HG03060 (cell line): ENCODE results near the gene ATP6V1A.
"Not testable (repeated sequence)": the region's sequence is repeated elsewhere in the genome, so short reads cannot be mapped to it uniquely, and the experiment has no call there.

Source experiments
- ATAC-seq: cut with Tn5 transposase; IDR thresholded peaks from one replicate; pipeline ENCODE4 v1.9.1; 2021; ENCODE audit warnings: low read depth, moderate number of reproducible peaks; ENCODE audit not compliant: unreplicated experiment

The ATP6V1A gene

GRCh38 chr3:113812854-113813253 is 66.0 kb downstream of the ATP6V1A start:
- no peak for ATAC-seq

- no peak for ATAC-seq
Measured at GRCh38 chr3:113819866-113820265, 73.0 kb downstream of the ATP6V1A start.

- peak; percentile 61 for ATAC-seq
Measured at GRCh38 chr3:113825090-113825489, 78.3 kb downstream of the ATP6V1A start.

- no peak for ATAC-seq
Measured at GRCh38 chr3:113828600-113828999, 81.8 kb downstream of the ATP6V1A start.

GRCh38 chr3:113829576-113830354 is 82.9 kb downstream of the ATP6V1A start:
- peak; percentile 27 for ATAC-seq

GRCh38 chr3:113831103-113831355 is 84.2 kb downstream of the ATP6V1A start:
- no peak for ATAC-seq

- ATAC-seq: no peak
Measured at GRCh38 chr3:113832477-113833164, 85.8 kb downstream of the ATP6V1A start.

- ATAC-seq: no peak
Measured at GRCh38 chr3:113834983-113835382, 88.1 kb downstream of the ATP6V1A start.

- ATAC-seq: peak; percentile 73
Measured at GRCh38 chr3:113838631-113839209, 91.9 kb downstream of the ATP6V1A start, which contains the start of gene GRAMD1C. GRAMD1C (plus strand) TSS chr3:113838788; CDS start chr3:113838910, 122 bp downstream.

GRCh38 chr3:113839551-113839950 is 92.7 kb downstream of the ATP6V1A start:
- ATAC-seq: no peak

GRCh38 chr3:113844622-113845222 is 97.9 kb downstream of the ATP6V1A start:
- no peak for ATAC-seq

- no peak for ATAC-seq
Measured at GRCh38 chr3:113847247-113847646, 100.4 kb downstream of the ATP6V1A start.

GRCh38 chr3:113847664-113848461 is 101.0 kb downstream of the ATP6V1A start:
- no peak for ATAC-seq

- not testable (repeated sequence) for ATAC-seq
Measured at GRCh38 chr3:113849071-113849470, 102.2 kb downstream of the ATP6V1A start.

- not testable (repeated sequence) for ATAC-seq
Measured at GRCh38 chr3:113849841-113850240, 103.0 kb downstream of the ATP6V1A start.

GRCh38 chr3:113850391-113850790 is 103.6 kb downstream of the ATP6V1A start:
- not testable (repeated sequence) for ATAC-seq

- no peak for ATAC-seq
Measured at GRCh38 chr3:113852506-113852905, 105.7 kb downstream of the ATP6V1A start.
